Endothelial cell of umbilical vein (primary cell): ENCODE results near the gene HCK. TPM values are rescaled to one million over a fixed set of nuclear protein-coding genes. Genes with fewer than 3 reads are reported as not detected.

Source experiments
- BruUV-seq: library from RNA; stranded (reverse); fragments of 400-500 nt; replicated peaks from 2 replicates; lab custom pipeline; 2021; lab: Mats Ljungman, UMichigan
- CTCF ChIA-PET: fragments of 300-600, 350-600 bp; sonication (Branson Sonifier 250); formaldehyde crosslinking; loops from one replicate; lab custom pipeline; 2021; ENCODE audit warnings: antibody characterized with exemption, inconsistent platforms; lab: Charles Lee
- POLR2A ChIA-PET: fragments of 300-600, 350-600 bp; sonication (Branson Sonifier 250); formaldehyde crosslinking; loops from one replicate; lab custom pipeline; 2021; ENCODE audit warnings: antibody characterized with exemption, inconsistent platforms; lab: Charles Lee
- DNase-seq: peaks from one replicate; pipeline ENCODE4 v3.0.0-alpha.2; 2011; ENCODE audit warnings: low read depth, low spot score
- FAIRE-seq: peaks from 2 replicates; lab custom pipeline; 2011; peaks lifted over from hg19 to GRCh38; lab: Jason Lieb, UNC
- H2AFZ ChIP-seq: 2 replicates; pipeline ENCODE4 v1.6.0; 2012; ENCODE audit warnings: low read depth, low read length, control low read depth, inconsistent platforms
- H3K27ac ChIP-seq: 2 replicates; pipeline ENCODE4 v1.5.1; 2011; ENCODE audit warnings: low read depth, mild to moderate bottlenecking, control low read depth, low read length, moderate library complexity; ENCODE audit not compliant: insufficient read depth
- H3K27me3 ChIP-seq, 2 experiments: 2 replicates each; pipeline versions ENCODE4 v1.6.0 to v1.6.1; 2011; ENCODE audit warnings: low read length in 2 of 2, mixed read lengths in 1 of 2; ENCODE audit not compliant: control insufficient read depth in 2 of 2, insufficient read depth in 2 of 2
- H3K36me3 ChIP-seq, 2 experiments: 2 replicates in 1 of 2; 3 replicates in 1 of 2; pipeline ENCODE4 v1.5.1; 2011; ENCODE audit warnings: low read length in 2 of 2, mild to moderate bottlenecking in 1 of 2, moderate library complexity in 1 of 2; ENCODE audit not compliant: control insufficient read depth in 2 of 2, insufficient read depth in 2 of 2; ENCODE audit errors: extremely low read depth in 1 of 2
- H3K4me1 ChIP-seq: 3 replicates; pipeline ENCODE4 v1.5.1; 2011; ENCODE audit warnings: mild to moderate bottlenecking, low read length; ENCODE audit not compliant: control insufficient read depth, insufficient read depth; ENCODE audit errors: extremely low read depth
- H3K4me2 ChIP-seq: 2 replicates; pipeline ENCODE4 v1.6.1; 2011; ENCODE audit warnings: low read length, control low read depth, mixed read lengths; ENCODE audit not compliant: insufficient read depth
- H3K4me3 ChIP-seq, 3 experiments: fragments of 200-600 bp in 1 of 3; sonication (generic), shearing (Covaris generic) in 1 of 3; replicated peaks in 1 of 3; 2 replicates each; pipeline ENCODE4 v1.5.1; 2011 to 2016; ENCODE audit warnings: control low read depth in 3 of 3, low read length in 3 of 3, mild to moderate bottlenecking in 2 of 3, inconsistent platforms in 1 of 3, low read depth in 1 of 3, moderate library complexity in 1 of 3; ENCODE audit not compliant: insufficient read depth in 1 of 3
- H3K79me2 ChIP-seq: 2 replicates; pipeline ENCODE4 v1.6.0; 2012; ENCODE audit warnings: low read length, inconsistent platforms; ENCODE audit not compliant: control insufficient read depth, insufficient read depth
- H3K9ac ChIP-seq: replicated peaks from 2 replicates; pipeline ENCODE3; 2011; ENCODE audit warnings: low read length, control low read depth; ENCODE audit not compliant: insufficient read depth; ENCODE audit errors: extremely low read depth
- H3K9me1 ChIP-seq: replicated peaks from 3 replicates; pipeline ENCODE4 v1.6.0; 2011; ENCODE audit warnings: mild to moderate bottlenecking, low read length; ENCODE audit not compliant: control insufficient read depth, insufficient read depth; ENCODE audit errors: extremely low read depth
- H3K9me3 ChIP-seq: replicated peaks from 2 replicates; pipeline ENCODE4 v1.5.1; 2012; ENCODE audit warnings: low read length, inconsistent platforms; ENCODE audit not compliant: control insufficient read depth, insufficient read depth
- H4K20me1 ChIP-seq: replicated peaks from 2 replicates; pipeline ENCODE3; 2011; ENCODE audit warnings: mild to moderate bottlenecking, low read length; ENCODE audit not compliant: control insufficient read depth, insufficient read depth; ENCODE audit errors: extremely low read depth
- CTCF ChIP-seq, 2 donors: IDR thresholded peaks; 1 replicate in 1 of 2; 2 replicates in 1 of 2; pipeline ENCODE4 v1.5.1; 2011; ENCODE audit warnings: low read length in 2 of 2, mild to moderate bottlenecking in 2 of 2, moderate library complexity in 2 of 2, control low read depth in 1 of 2, inconsistent platforms in 1 of 2, low read depth in 1 of 2; ENCODE audit not compliant: insufficient read depth in 1 of 2; ENCODE audit errors: extremely low read depth in 1 of 2
- POLR2AphosphoS5 ChIP-seq: IDR thresholded peaks from 2 replicates; pipeline ENCODE4 v1.6.1; 2012; ENCODE audit warnings: low read depth, mild to moderate bottlenecking, control low read depth, low read length, moderate library complexity; ENCODE audit not compliant: insufficient read depth
- dilution Hi-C: fragments of 300-500 bp; cut with MboI; formaldehyde crosslinking; loops from one replicate; pipeline ENCODE4 v1.15.0; 2019; ENCODE audit warnings: low sequenced_read_pairs; ENCODE audit not compliant: extremely low pct_ligation_motif_present
- intact Hi-C: fragments of 100-400 bp; cut with micrococcal nuclease; formaldehyde crosslinking; loops from one replicate; pipeline ENCODE4 v1.10.0; 2022
- polyA plus RNA-seq, 4 experiments: library from polyadenylated mRNA; depleted of rRNA in 3 of 4; stranded (reverse) in 3 of 4; unstranded in 1 of 4; fragments of >200 nt; gene quantifications; 2 replicates each; pipeline versions ENCODE4 v1.2.1 to v1.2.3, GENCODE V29; 2011 to 2012; ENCODE audit warnings: missing spikeins in 1 of 4
- total RNA-seq: library from RNA; stranded (reverse); gene quantifications from 2 replicates; pipeline ENCODE4 v1.2.3, GENCODE V29; 2021

The HCK gene
- total and polyA plus RNA-seq, 2 donors (not counting 3 experiments of a cell fraction or from before 2014, with no cell fraction given), result not detected

- H3K4me3 ChIP-seq, result peak overlapping the region; percentile 49 to 64 (median 53)
- no TSS peak for BruUV-seq
- no peaks in the 10 kb centered on the region for H4K20me1 ChIP-seq
These were observed 33.5 kb upstream of the HCK start for GRCh38 chr20:32018269-32019155.

More at GRCh38 chr20:32018269-32019155, 33.5 kb upstream of the HCK start:
- H3K9ac ChIP-seq, result peak overlapping the region; percentile 8
- peak; percentile 69 for FAIRE-seq
- H3K4me2 ChIP-seq, result peak overlapping the region; percentile 59
- no peaks in the 10 kb centered on the region for H3K27me3 ChIP-seq
- dilution Hi-C loops (no loop called here), intact Hi-C loops (loop anchor here (1.0 kb wide), 2 partner anchors 10 to 66 kb away; partner anchors contain the start of gene PDRG1)
- H3K36me3 ChIP-seq, result no peaks in the 10 kb centered on the region
- TF ChIP-seq POLR2AphosphoS5 (no peak), CTCF (IDR thresholded peaks at IDR 0.05; ENCODE audit: extremely low read depth in 1 of 2, insufficient read depth in 1 of 2, low read depth in 1 of 2, low read length in 2 of 2) (peak in 1 of 2 donors; percentile 2)
- H2AFZ ChIP-seq, result peak overlapping the region; percentile 95
- peaks cover 6% of the 10 kb centered on the region for H3K4me1 ChIP-seq
- no peaks in the 10 kb centered on the region for H3K9me3 ChIP-seq
- H3K79me2 ChIP-seq, result no peaks in the 10 kb centered on the region
- DNase-seq, result peak; percentile 66
- no peaks in the 10 kb centered on the region for H3K9me1 ChIP-seq
- H3K27ac ChIP-seq, result no peak overlapping the region
- CTCF ChIA-PET, result interaction anchor here (0.6 to 4.6 kb wide), 10 partner anchors 8 to 172 kb away, joined by 3 to 36 read pairs (median 4); partner anchors contain the start of gene PDRG1
- POLR2A ChIA-PET, result interaction anchor here (1.1 kb wide), 1 partner anchor 11 kb away, joined by 3 read pairs; no protein-coding TSS in a partner anchor
